Erythroblast (primary cell): ENCODE results near the gene AMZ1.

Experiments
- DNase-seq, 2 experiments: peaks; one replicate each; lab custom pipeline; 2025; lab: John Stamatoyannopoulos, UW
- GATA1 ChIP-seq: IDR thresholded peaks from 2 replicates; pipeline ENCODE4 v1.6.1; 2011; ENCODE audit warnings: low read depth, mild to moderate bottlenecking, control low read depth, low read length, moderate library complexity
- POLR2A ChIP-seq: IDR thresholded peaks from 2 replicates; pipeline ENCODE4 v1.6.1; 2011; ENCODE audit warnings: mild to moderate bottlenecking, low read length

The AMZ1 gene

GRCh38 chr7:2659556-2660358, 28.2 kb upstream of the AMZ1 start:
- TF ChIP-seq GATA1, result no peak
- no peak for TF ChIP-seq POLR2A
- no peak for DNase-seq

GRCh38 chr7:2660359-2661095, 27.5 kb upstream of the AMZ1 start:
- TF ChIP-seq GATA1, result no peak
- no peak for TF ChIP-seq POLR2A
- DNase-seq, result no peak

- DNase-seq, result no peak
- no peak for TF ChIP-seq POLR2A
- no peak for TF ChIP-seq GATA1
Measured at GRCh38 chr7:2661096-2661449, 26.9 kb upstream of the AMZ1 start.

GRCh38 chr7:2661602-2662272, 26.3 kb upstream of the AMZ1 start:
- no peak for DNase-seq
- TF ChIP-seq GATA1 (no peak), POLR2A (no peak)

- TF ChIP-seq POLR2A (no peak), GATA1 (no peak)
- no peak for DNase-seq
Measured at GRCh38 chr7:2662273-2663120, 25.5 kb upstream of the AMZ1 start.

GRCh38 chr7:2663121-2663886, 24.7 kb upstream of the AMZ1 start:
- DNase-seq, result no peak
- TF ChIP-seq POLR2A (no peak), GATA1 (no peak)

- TF ChIP-seq GATA1, result no peak
- TF ChIP-seq POLR2A, result no peak
- no peak for DNase-seq
Measured at GRCh38 chr7:2663960-2664359, 24.0 kb upstream of the AMZ1 start.

- no peak for DNase-seq
- TF ChIP-seq GATA1 (no peak), POLR2A (no peak)
Measured at GRCh38 chr7:2665359-2665791, 22.6 kb upstream of the AMZ1 start.

DNA sequence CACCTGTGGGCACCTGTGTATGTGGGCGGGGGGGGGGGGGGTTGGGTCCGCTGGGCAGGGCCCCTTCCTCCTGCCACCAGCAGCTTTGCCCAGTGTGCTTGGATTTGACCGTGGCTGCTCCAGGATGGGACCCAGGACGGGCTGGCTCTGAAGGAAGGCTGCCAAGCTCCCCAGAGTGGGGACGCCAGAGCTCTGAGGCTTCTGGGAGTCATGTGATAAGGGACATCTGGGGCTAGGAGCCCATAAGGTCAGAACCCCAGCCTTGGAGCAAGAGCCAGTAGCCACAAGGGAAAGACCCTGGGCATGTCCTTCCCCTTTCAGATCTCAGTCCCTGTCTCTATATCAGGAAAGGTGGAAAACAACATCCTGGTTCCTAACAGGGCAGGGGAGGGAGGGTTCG, 21.8 kb upstream of the AMZ1 start:
- TF ChIP-seq POLR2A, result no peak
- no peak for TF ChIP-seq GATA1
- no peak for DNase-seq

- no peak for DNase-seq
- TF ChIP-seq POLR2A, result no peak
- no peak for TF ChIP-seq GATA1
Measured at GRCh38 chr7:2666588-2667250, 21.3 kb upstream of the AMZ1 start.

GRCh38 chr7:2667843-2668242, 20.2 kb upstream of the AMZ1 start:
- no peak for DNase-seq
- TF ChIP-seq GATA1, result no peak
- no peak for TF ChIP-seq POLR2A

- DNase-seq, result no peak
- TF ChIP-seq GATA1, result no peak
- TF ChIP-seq POLR2A, result no peak
Measured at GRCh38 chr7:2668401-2668800, 19.6 kb upstream of the AMZ1 start.

- DNase-seq, result no peak
Measured at GRCh38 chr7:2670171-2670570, 17.8 kb upstream of the AMZ1 start.

More at GRCh38 chr7:2670171-2670570, 17.8 kb upstream of the AMZ1 start:
- TF ChIP-seq GATA1 (no peak), POLR2A (no peak)
